HG03196 (cell line): ENCODE data around the gene MRPL42.
A peak's percentile ranks its signal among the peaks of the same experiment; 100 is the strongest.
"Not testable (repeated sequence)": the region's sequence is repeated elsewhere in the genome, so short reads cannot be mapped to it uniquely, and the experiment has no call there.

ENCODE experiments used
- ATAC-seq: cut with Tn5 transposase; IDR thresholded peaks from one replicate; pipeline ENCODE4 v1.9.1; 2021; ENCODE audit not compliant: unreplicated experiment

MRPL42 gene

DNA sequence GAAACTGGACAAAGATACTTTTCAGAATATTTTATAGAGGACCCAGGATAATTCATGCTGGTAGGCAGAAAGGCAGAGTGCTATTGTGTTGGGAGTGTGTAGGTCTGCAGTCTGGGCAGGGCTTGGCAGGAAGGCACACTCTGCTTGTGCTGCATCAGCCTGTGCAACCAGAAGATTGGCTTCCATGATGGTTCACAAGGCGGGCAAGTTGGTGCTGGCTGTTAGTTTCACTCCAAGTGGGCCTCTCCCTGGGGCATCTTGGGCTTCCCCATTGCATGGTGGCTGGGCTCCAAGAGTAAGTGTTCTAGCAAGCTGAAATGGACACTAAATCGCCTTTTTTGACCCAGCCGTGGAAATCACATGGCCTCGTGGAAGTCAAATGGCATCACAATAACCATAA lies 23.7 kb upstream of the MRPL42 start:
- no peak for ATAC-seq

DNA sequence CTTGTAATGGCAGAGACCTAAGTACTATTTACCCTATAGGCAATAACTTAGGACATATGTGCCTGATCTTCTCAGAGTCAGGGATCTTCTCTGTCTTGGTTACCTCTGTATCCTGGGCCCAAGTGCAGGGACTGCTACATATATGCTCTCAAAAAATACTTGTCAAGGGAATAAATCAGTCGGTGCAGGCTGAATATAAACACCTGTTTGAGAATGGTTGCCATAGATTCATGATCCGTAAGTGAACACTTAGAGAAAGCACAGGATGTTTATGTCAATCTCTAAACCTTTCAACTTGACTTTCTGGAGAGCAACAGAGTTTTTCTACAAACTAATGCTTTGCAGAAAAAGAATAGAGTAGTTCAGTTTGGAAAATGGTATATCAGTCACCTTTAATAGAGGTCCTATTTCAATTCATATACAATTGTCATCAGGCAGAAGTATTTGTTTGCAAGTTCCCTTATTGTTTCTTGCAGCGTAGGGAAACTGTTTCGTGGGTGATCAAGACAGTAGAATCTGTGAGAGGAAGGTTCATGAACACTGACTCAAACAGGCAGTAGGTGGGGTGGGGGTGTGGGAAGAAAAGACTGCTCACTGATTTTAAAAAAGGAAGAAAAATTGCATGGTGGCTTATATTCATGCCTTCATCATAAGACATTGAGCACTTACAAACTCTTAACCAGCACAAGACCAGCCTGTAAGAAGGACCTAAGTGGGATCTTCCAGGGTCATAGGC lies 19.6 kb upstream of the MRPL42 start:
- ATAC-seq: no peak

DNA sequence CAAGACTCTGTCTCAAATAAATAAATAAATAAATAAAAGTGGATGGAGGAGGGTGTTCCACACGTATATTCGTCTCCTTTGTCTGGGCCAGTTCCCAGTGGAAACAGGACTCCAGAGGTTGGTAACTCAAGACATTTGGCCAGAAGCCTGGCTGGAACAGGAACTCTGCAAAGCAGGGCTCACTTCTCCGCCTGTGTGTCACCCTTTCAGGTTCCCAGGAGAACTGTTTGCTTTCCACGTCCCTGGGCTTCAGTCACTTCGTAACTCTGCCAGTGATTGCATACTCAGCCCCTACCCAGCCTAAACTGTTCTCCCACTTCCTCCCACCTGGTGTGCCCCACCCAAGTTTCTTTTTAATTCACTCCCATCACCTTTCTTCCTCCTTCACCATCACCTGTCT lies 18.5 kb upstream of the MRPL42 start:
- ATAC-seq: no peak

DNA sequence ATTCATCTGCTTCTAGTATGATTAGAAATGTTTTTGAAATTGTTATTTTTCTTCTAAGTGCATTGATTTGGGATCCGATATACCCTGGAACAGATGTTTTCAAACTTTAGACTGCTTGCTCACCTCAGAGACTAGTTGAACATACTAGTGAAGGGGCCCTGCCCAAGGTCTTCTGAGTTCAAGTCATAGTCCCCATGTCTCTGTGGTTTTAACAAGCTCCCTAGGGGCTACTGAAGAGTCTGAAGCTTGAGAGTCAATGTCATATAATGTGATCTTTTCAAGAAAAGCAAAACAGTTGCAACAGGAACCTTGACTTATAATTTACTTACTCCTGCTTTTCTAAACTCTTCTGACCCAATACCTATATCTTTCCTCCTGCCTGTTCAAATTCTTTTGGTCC lies 18.0 kb upstream of the MRPL42 start:
- peak; percentile 88 for ATAC-seq

DNA sequence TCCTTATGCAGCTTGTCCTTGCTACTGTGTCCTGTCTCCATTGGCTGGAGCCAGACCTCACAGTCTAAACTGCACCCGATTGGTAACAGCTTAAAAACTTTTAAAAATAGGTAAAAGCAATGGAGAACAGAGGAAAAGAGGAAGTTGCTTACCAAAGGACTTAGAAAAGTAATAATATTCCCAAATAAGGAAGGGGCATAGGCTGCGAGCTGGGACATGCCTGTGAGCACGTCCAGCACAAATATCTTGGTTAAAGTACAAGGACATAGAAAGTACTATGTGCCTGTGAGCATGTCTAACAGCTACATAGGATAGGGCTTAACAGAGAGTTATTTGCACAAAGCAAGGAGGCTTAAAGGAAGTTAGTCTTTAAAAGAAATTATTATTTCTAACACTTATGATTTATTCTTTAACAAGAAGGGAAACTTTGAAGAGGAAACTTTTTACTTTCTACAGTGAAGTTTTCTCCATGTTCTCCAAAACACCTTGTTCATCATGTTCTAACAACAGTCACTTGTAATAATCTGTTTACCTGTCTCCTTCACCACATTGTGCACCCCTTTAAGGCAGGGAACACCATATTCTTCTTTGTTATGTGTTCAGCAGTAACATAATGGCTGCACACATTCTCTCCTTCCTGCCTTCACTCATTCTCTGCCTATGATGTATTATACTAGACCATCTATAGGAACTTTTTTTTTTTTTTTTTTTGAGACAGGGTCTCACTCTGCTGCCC lies 15.7 kb upstream of the MRPL42 start:
- no peak for ATAC-seq

DNA sequence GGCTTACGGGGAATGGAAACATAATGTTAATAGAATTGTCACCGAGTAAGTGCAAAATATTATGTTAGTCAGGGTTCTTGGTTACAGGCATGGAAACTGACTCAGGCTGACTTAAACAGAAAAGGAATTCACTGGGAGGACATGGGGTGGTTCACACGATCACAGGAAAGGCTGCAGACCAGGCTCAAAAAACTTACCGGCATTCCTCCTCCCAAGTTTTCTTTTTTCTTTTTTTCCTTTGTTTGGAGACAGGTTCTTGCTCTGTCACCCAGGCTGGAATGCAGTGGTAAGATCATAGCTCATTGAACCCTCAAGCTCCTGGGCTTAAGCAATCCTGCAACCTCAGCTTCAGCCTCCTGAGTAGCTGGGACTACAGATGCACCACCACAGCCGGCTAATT lies 13.7 kb upstream of the MRPL42 start:
- no peak for ATAC-seq

DNA sequence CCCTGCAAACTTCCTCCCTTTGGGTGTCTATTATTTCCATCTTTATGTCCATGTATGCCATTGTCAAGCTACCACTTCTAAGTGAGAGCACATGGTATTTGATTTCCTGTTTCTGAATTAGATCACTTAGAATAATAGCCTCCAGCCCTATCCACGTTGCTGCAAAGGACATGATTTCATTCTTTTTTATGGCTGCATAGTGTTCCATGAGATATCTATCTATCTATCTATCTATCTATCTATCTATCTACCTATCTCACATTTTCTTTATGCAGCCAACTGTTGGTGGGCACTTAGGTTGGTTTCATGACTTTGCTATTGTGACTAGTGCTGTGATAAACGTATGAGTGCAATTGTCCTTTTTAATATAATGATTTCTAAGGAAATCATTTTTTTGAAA lies 11.2 kb upstream of the MRPL42 start:
- no peak for ATAC-seq

DNA sequence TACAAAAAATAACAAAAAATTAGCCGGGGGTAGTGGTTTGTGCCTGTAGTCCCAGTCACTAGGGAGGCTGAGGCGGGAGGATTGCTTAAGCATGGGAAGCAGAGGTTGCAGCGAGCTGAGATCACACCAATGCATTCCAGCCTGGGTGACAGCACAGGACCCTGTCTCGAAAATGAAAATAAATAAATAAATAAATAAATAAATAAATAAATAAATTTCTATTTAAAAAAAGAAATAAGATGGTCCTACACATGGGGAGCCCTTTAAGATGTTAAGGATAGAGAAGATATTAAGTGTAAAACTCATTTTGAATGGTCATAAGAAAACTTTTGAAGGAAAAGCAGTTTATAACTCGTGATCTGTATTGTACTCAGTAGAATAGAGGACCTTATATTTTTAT lies 8.2 kb upstream of the MRPL42 start:
- ATAC-seq: no peak

DNA sequence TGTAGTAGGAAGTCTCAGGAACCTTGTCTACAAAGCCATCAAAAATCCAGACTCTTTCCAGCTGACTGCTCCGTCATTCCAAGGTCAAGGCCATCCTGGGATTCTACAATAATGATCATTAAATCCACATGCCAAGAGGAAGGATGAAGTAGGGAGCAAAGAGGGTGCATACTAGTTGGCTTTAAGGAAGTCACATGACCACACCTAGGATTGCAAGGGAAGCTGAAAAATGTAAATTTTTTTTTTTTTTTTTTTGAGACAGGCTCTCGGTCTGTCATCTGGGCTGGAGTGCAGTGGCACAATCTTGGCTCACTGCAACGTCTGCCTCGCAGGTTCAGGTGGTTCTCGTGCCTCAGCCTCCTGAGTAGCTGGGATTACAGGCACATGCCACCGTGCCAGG lies 7.3 kb upstream of the MRPL42 start:
- no peak for ATAC-seq

DNA sequence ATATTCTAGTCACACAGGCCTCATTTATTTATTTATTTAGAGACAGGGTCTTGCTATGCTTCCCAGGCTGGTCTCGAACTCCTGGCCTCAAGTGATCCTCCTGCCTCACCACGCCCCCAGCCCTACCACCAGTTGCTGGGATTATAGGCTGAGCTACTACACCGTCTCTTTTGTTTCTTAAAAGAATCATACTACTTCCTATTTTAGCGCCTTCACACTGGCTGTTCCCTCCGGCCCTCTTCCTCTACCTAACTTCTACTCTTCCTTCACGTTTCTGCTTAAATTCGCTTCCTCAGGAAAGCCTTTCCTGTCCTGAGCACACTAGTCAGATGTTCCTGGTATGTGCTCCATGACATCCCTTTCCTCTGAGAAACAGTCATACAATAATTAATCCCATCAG lies 6.4 kb upstream of the MRPL42 start:
- ATAC-seq: no peak

DNA sequence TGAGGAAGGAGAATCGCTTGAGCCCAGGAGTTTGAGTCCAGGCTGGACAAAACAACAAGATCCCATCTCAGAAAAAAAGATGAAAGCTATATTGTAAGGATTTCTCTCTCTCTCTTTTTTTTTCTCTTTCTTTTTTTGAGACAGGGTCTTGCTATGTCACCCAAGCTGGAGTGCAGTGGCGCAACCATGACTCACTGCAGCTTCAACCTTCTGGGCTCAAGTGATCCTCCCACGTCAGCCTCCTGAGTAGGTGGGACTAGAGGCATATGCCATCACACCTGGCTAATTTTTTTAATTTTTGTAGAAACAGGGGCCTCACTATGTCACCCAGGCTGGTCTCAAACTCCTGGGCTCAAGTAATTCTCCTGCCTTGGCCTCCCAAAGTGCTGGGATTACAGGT lies 5.8 kb upstream of the MRPL42 start:
- no peak for ATAC-seq

DNA sequence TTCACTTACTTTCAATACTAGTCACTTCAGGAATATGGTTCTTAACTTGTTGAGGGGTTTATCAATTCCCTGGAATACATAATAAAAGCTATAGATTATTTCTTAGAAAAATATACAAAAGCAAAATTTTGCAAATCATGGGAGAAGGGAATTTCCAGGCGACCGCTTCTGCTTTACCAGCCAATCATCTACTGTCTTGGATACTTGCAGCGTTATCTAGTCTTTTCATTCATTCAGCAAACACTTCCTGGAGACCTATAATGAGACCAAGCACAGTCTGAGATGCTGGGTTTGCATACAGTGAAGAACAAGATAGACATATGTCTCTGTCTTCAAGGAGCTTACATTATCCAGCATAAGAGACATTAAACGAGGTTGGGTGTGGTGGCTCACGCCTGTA lies 1.5 kb upstream of the MRPL42 start:
- ATAC-seq: no peak

DNA sequence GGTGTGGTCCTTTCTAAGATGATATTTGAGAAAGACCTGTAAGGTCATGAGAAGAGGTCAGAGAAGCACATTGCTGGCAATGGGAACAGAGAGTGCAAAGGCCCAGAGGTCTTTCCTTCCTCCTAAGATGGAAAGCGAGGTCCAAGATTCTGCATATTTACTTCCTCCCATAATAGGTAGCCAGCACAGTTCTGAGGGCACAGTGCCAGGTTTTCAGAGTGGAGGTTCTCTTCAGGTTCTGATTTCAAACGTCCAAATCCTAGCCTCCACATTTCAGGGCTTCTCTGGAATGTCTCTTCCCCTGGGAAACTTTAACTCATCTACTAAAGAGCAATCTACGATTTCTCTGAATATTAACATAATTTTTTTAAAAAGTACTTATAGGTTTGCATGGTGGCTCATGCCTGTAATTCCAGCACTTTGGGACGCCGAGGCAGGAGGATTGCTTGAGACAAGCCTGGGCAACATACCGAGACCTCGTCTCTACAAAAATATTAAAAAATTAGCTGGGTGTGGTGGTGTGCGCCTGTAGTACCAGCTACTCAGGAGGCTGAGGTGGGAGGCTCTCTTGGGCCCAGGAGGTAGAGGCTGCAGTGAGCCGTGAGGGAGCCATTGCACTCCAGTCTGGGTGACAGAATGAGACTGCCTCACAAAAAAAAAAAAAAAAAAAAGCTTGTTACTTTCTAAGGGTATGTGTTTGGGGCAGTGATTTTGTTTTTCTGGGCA lies 526 bp upstream of the MRPL42 start:
- peak; percentile 8 for ATAC-seq

DNA sequence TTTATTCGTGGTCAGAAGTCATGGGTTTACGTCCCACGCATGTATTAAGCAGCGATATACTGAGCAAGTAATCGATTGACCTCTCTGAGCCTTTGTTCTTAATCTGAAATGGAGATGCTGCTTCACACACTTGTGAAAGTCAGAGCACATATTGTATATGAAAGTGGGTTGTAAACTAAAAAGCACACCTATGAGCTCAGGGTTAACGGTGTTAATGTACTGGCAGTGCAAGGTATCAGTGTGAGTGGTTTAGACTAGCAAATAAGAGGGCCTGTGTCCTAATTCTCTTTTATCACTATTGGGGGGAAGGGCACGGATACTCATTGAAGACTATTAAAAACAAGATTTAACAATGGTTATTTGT lies 676 bp downstream of the MRPL42 start:
- ATAC-seq: peak; percentile 8

DNA sequence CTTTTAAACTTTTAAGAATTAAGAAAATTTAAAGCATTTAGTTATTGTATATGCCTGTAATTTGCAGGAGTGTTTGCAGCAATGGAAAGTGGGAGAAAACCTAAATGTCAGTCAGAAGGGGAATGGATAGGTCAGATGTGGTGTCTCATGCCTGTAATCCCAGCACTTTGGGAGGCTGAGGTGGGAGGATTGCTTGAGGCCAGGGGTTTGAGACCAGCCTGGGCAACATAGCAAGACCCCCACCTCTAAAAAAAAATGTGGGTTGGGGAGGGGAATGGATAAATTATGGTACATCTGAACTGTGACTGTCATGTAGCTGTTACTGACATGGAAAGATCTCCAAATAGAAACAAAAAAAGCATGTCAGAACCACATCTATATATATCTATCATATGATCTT lies 2.1 kb downstream of the MRPL42 start:
- no peak for ATAC-seq

DNA sequence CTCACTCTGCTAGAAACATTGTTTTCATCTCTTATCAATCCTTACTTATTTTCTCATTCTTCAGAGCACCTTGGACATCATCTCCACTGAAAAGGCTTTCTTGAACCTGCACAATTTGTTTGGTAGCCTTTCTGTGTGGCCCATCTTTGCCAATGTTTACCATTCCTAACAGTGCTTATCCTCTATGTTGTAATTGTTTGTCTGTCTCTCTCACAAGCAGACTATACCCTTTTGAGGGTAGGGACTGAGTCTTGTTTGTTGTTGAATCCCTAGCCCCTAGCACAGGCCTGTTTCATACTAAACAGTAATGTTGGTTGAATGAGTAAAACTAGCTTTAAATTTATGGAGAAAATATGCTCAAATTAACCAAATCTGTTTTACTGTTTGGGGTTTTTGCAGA lies 9.2 kb downstream of the MRPL42 start:
- no peak for ATAC-seq

DNA sequence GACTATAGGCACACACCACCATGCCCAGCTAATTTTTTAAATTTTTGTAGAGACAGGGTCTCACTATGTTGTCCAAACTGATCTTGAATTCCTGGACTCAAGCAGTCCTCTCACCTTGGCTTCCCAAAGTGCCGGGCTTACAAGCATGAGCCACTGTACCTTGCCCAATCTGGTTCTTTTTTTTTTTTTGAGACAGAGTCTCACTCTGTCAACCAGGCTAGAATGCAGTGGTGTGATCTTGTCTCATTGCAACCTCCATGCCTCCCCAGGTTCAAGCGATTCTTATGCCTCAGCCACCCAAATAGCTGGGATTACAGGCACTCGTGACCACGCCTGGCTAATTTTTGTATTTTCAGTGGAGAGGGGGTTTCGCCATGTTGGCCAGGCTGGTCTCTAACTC lies 15.4 kb downstream of the MRPL42 start:
- ATAC-seq: no peak

DNA sequence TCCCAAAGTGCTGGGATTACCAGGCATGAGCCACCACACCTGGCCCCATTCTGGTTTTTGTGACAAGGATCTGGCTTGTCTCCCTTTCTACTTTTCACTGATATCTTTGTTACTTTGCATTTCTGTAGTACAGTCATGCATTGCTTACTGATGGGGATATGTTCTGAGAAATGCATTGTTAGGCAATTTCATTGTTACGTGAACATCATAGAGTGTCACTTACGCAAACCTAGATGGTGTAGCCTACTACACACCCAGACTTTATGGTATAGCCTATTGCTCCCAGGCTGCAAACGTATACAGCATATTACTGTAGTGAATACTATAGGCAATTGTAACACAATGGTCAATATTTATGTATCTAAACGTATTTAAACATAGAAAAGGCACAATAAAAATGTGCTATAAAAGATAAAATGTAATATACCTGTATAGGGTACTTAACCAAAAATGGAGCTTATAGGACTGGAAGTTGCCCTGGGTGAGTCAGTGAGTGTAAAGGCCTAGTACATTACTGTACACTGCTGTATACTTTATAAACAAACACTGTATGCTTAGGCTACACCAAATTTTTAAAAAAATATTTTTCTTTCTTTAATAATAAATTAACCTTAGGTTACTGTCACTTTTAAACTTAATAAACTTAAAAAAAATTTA lies 16.0 kb downstream of the MRPL42 start:
- no peak for ATAC-seq

DNA sequence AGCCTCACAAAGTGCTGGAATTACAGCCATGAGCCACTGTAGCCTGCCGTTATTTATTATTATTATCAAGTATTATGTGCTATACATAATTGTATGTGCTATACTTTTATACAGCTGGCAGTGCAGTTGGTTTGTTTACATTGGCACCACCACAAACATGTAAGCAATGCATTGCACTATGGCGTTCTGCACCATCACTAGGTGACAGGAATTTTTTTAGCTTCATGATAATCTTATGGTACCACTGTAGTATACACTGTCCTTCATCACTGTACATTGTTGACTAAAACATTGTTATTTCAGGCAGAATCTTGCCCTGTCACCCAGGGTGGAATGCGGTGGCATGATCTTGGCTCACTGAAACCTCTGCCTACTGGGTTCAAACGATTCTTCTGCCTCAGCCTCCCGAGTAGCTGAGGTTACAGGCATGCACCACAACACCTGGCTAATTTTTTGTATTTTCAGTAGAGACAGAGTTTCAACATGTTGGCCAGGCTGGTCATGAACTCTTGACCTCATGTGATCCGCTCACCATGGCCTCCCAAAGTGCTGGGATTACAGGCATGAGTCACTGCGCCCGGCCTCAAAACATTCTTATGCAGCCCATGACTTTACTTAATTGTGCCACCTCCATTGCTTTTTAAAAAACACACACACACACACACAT lies 17.1 kb downstream of the MRPL42 start:
- ATAC-seq: no peak

DNA sequence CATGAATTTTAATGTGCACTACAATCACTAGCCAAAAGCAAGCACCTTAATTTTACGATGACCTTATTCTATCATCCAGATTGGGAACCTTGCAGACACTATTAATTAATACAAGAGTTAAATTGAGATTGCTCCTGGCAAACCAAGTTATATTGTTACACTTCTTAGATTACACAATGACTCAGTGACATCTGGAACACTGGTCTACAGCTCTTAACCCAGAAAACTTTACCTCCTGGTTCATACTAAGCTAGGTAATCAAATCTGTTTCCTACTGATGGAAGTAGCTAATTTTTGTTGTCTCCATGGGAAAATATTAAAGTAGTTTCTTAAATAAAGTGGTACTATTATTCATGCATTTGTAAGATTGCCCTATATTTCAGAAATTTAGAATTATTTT lies 25.5 kb downstream of the MRPL42 start:
- ATAC-seq: not testable (repeated sequence)

DNA sequence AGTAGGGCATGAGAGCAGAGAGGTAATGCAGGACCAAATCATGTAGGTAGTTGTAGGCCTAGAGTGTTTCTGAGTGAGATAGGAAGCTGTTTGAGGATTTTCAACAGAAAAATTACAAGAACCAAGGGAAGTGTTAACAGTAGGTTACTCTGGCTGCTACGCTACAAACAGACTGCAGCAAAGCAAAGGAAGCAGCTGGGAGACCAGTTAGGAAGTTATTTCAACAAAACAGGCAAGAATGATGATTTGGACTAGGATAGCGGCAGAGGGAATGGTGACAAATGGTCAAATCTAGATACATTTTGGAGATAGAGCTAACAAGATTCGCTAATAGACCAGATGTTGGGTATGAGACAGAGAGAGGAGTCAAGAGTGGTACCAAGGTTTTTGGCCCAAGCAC lies 26.8 kb downstream of the MRPL42 start:
- ATAC-seq: no peak
